ENCODE data around the gene HOXA6.

HOXA6 gene

GRCh38 chr7:27166531-27167505, 19.2 kb upstream of the HOXA6 start:
- DNase-seq (ENCODE audit: low read depth), result no peak
- H3K4me3 ChIP-seq (ENCODE audit: low read depth, low read length), result no peak overlapping the region
- TF ChIP-seq, protein P1, sequence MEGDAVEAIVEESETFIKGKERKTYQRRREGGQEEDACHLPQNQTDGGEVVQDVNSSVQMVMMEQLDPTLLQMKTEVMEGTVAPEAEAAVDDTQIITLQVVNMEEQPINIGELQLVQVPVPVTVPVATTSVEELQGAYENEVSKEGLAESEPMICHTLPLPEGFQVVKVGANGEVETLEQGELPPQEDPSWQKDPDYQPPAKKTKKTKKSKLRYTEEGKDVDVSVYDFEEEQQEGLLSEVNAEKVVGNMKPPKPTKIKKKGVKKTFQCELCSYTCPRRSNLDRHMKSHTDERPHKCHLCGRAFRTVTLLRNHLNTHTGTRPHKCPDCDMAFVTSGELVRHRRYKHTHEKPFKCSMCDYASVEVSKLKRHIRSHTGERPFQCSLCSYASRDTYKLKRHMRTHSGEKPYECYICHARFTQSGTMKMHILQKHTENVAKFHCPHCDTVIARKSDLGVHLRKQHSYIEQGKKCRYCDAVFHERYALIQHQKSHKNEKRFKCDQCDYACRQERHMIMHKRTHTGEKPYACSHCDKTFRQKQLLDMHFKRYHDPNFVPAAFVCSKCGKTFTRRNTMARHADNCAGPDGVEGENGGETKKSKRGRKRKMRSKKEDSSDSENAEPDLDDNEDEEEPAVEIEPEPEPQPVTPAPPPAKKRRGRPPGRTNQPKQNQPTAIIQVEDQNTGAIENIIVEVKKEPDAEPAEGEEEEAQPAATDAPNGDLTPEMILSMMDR (IDR thresholded peaks at IDR 0.05; ENCODE audit: insufficient read depth, low read depth, low read length, missing control alignments), result no peak

DNA sequence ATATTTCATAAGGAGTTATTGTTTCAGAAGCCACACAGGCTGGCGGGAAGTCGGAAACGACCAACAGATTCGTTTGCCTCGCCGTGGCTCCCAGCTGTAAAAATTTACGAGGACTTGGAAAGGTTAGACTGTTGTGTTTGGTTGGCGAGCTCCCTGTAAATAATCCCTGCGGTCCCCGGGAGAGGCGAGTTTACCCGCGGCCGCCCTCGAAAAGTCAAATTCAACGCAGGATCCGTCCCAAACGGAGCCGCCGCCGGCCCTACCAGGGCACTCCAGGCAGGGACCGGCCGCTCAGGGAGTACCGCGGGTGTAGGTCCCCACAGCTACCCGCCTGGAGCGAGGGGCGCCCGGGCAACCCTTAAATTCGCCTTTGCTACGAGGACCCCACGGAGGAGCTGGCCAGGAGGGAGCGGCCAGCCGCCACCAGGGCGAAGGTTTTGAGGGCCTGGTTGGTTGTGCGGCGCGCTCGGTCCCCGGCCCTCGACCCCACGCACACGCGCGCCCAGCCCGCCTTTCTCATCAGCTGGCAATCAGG, 18.5 kb upstream of the HOXA6 start:
- H3K4me3 ChIP-seq (ENCODE audit: low read depth, low read length), result no peak overlapping the region
- TF ChIP-seq, protein P1 (IDR thresholded peaks at IDR 0.05; ENCODE audit: insufficient read depth, low read depth, low read length, missing control alignments), result no peak
- no peak for DNase-seq (ENCODE audit: low read depth)

GRCh38 chr7:27165089-27165995, 17.8 kb upstream of the HOXA6 start, which contains the start of gene HOXA9:
TSS of gene HOXA9 (minus strand) at chr7:27165537. CDS start at chr7:27165457, 80 bp downstream.
- no peak for DNase-seq (ENCODE audit: low read depth)
- H3K4me3 ChIP-seq (ENCODE audit: low read depth, low read length), result no peak within 1 kb of the TSS

GRCh38 chr7:27164367-27165088, 17.0 kb upstream of the HOXA6 start:
- no peak overlapping the region for H3K4me3 ChIP-seq (ENCODE audit: low read depth, low read length)
- TF ChIP-seq, protein P1 (IDR thresholded peaks at IDR 0.05; ENCODE audit: insufficient read depth, low read depth, low read length, missing control alignments), result no peak
- no peak for DNase-seq (ENCODE audit: low read depth)

More at GRCh38 chr7:27165089-27165995, 17.8 kb upstream of the HOXA6 start, which contains the start of gene HOXA9:
- TF ChIP-seq, protein P1 (IDR thresholded peaks at IDR 0.05; ENCODE audit: insufficient read depth, low read depth, low read length, missing control alignments), result no peak

DNA sequence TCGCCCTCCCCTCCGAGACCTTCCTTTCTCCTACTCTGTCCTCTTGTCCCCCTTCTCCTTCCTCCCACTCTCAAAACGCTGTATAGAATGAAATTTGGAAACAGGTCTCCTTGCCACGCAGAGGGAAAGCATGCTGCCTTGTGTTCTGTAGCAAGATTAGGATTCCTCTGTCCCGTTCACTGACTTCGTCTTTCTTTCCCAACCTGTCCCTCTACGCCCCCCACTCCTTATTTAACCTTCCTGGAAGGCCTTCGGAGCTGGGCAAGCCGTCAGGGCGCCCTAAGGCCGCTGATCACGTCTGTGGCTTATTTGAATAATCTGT, 16.4 kb upstream of the HOXA6 start:
- DNase-seq (ENCODE audit: low read depth), result no peak
- TF ChIP-seq, protein P1 (IDR thresholded peaks at IDR 0.05; ENCODE audit: insufficient read depth, low read depth, low read length, missing control alignments), result no peak
- no peak overlapping the region for H3K4me3 ChIP-seq (ENCODE audit: low read depth, low read length)

All from GM12865 (cell line).